ENCODE results near the gene ZMYND8.

ZMYND8 gene

DNA sequence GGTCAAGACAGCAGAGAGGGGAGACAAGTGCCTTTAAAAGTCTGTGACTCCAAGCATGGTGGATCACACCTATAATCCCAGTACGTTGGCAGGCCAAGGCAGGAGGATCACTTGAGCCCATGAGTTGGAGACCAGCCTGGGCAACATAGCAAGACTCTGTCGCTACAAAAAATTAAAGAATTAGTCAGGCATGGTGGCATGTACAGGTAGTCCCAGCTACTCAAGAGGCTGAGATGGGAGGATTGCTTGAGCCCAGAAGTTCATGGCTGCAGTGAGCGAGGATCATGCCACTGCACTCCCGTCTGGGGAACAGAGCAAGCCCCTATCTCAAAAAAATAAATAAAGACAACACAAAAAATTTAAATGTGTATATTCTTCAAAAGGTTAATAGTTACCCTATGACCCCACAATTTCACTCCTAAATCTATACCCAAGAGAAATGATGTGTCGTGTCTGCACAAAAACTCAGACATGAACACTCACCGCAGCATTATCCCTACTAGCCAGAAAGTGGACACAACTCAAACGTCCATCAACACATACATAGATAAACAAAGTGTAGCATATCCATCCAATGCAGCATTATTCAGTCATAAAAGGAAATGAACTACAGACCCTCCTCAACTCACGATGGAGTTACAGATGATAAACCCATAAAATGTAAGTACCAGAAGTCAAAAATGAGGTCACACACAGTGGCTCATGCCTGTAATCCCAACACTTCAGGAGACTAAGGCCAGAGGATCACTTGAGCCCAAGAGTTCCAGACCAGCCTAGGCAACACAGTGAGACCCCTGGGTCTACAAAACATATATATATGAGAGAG lies 23.9 kb downstream of the ZMYND8 start:
- DNase-seq (ENCODE audit: low spot score) = no peak

DNA sequence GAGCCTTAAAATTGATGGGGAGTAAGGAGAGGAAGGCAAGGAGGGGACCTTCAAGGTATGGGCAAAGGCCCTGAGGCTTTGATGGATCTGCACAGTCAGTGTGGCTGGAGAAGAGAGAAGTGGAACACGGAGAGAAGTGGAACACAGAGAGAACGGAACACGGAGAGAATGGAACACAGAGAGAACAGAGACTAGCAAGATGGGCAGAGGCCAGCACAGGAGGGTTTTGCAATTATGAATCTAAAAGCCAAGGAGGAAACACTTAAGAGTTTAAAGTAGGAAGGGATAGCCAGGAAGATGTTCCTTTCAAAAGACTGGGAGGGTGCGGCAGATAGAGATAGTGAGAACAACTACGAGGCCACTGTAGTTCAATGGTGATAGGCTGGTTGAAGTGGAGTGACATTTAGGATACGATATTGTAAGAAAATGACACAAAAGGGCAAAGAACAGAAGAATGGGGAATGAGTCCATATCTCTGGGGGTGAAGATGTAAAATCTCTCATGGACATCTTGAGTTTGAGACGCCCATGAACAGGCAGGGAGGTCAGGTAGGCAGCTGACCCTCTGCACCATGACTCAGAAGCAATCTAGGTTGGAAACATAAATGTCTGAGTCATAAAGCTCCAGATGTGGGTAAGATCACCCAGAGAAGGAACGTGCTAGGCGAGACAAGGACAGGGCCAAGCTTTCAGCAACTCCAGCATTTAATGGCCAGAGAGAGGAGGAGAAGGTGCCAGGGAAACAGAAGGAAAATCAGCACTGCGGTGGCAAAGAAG lies 25.4 kb downstream of the ZMYND8 start:
- peak; percentile 17 for DNase-seq (ENCODE audit: low spot score)

DNA sequence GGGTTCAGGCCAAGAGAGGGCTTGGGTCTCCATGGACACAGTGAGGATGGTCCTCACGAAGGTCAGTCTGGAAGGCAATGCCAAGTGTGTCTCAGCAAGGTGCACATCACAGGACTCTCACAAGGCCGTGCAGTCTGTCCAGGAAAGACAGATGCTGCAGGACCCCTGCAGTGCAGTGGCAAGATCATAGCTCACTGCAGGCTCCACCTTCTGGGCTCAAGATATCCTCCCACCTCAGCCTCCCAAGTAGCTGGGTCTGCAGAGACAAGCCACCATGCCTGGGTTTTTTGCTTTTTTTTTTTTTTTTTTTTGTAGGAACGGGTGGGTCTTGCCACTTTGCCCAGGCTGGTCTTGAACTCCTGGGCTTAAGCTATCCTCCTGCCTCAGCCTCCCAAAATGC lies 26.4 kb downstream of the ZMYND8 start:
- DNase-seq (ENCODE audit: low spot score) = no peak

GRCh38 chr20:47328129-47328528 lies 28.4 kb downstream of the ZMYND8 start:
- DNase-seq (ENCODE audit: low spot score) = no peak

GRCh38 chr20:47327711-47328110 lies 28.8 kb downstream of the ZMYND8 start:
- DNase-seq (ENCODE audit: low spot score) = no peak

GRCh38 chr20:47326658-47327268 lies 29.7 kb downstream of the ZMYND8 start:
- no peak for DNase-seq (ENCODE audit: low spot score)

- no peak for DNase-seq (ENCODE audit: low spot score)
These were observed 31.3 kb downstream of the ZMYND8 start for GRCh38 chr20:47325242-47325641.

GRCh38 chr20:47320990-47321805 lies 35.3 kb downstream of the ZMYND8 start:
- DNase-seq (ENCODE audit: low spot score) = no peak

DNA sequence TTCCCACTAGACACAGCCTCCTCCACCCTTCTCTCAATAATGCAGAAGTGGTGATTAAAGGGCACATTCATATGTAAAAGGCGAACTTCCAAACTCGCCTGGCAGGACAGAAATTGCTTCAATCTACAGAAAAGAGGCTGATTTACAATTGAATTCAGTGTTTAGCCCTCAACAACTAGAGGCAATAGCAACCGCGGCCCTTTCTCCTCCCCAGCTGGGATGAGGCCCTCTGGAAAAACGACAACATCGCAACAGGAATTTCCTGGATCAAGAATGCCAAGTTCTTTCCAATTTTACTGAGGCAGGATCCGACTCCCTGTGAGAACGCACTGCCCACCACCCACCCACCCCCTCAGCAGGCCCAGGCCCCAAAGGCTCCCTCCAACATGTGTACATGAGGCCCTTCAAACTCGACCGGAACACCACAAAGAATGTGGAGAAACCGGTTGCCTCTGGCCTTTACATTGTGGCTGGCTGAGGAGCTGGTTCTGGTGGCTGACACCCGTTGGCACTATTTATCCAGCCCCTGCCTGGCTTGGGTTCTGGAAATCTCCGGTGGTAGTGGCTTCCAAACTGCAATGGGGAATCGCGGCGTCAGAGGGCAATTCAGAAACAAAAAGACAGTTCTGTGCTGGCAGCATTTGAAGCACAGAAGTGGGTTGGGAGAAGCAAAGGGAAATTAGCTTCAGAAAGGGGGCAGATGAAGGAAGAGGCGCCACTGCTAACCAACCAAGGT lies 36.8 kb downstream of the ZMYND8 start:
- no peak for DNase-seq (ENCODE audit: low spot score)

- no peak for DNase-seq (ENCODE audit: low spot score)
These were observed 37.6 kb downstream of the ZMYND8 start for GRCh38 chr20:47318586-47319516.

- no peak for DNase-seq (ENCODE audit: low spot score)
These were observed 38.4 kb downstream of the ZMYND8 start for GRCh38 chr20:47318027-47318585.

- DNase-seq (ENCODE audit: low spot score) = no peak
These were observed 39.2 kb downstream of the ZMYND8 start for GRCh38 chr20:47317127-47317895.

GRCh38 chr20:47316776-47317126 lies 39.7 kb downstream of the ZMYND8 start:
- no peak for DNase-seq (ENCODE audit: low spot score)

- DNase-seq (ENCODE audit: low spot score) = no peak
These were observed 41.0 kb downstream of the ZMYND8 start for GRCh38 chr20:47315339-47316056.

GRCh38 chr20:47314647-47315338 lies 41.7 kb downstream of the ZMYND8 start:
- DNase-seq (ENCODE audit: low spot score) = no peak

DNA sequence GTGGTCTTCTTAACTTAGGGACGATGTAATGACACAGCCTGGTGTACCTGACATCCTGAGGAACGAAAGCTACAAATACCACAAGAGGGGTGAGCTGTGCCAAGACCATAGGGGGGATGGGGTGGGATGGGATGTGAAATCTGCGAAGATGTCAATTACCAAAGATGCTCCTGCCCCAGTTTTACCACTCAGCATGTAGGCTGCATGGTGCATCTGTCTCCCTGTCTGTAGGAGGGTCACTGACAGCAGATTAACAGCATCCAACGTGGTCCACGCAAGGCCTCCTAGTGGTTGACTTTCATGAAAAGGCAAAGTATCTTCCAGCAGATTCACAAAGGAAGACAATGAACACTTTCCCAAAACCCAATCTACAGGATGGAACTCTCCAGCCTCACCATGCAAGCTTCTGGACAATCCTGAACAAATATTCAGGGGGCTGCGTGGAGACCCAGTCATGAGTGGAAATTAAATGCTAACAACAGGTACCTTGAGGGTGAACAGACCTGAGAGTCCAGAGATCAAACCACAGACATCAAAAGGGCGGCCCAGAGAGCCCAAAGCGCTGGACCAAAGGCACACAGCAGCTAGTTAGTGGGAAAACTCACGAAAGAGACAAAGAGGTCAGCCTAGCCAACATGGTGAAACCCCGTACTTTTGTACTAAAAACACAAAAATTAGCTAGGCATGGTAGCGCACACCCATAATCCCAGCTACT lies 44.4 kb downstream of the ZMYND8 start:
- no peak for DNase-seq (ENCODE audit: low spot score)

GRCh38 chr20:47311211-47311610 lies 45.3 kb downstream of the ZMYND8 start:
- DNase-seq (ENCODE audit: low spot score) = no peak
